ENCODE results near the gene GALNT17.

GRCh38 chr7:71132127-71132376 lies at the start of gene GALNT17:
- TF ChIP-seq CTCF (IDR thresholded peaks at IDR 0.05) (no peak), POLR2A (IDR thresholded peaks at IDR 0.05) (no peak)

Data from heart left ventricle (tissue), 13 donors.